HG03103 (cell line): ENCODE data around the gene ZNF212.

Experiments
- ATAC-seq: cut with Tn5 transposase; IDR thresholded peaks from one replicate; pipeline ENCODE4 v1.9.1; 2021; ENCODE audit warnings: low read depth; ENCODE audit not compliant: unreplicated experiment

ZNF212 gene

DNA sequence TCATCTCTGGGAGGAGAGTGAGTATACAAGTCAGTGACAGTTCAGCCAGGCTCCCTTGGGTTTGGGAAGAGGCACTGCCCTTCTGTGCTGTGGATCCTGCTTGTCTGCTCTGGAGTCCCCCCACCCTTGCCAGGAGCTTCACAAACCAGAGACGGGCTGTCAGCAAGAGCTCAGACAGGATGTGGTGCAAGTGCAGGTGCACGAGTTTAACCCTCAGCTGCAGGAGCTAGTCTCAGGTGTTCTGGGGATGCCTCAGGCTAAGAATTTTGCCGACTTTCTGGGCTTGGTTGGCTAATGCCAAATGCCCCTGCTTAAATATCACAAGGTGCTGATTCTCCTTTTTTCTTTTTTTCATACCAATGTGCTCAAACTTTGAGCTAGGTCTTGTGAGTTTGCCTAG lies 44.9 kb downstream of the ZNF212 start:
- ATAC-seq, result no peak

- peak; percentile 95 for ATAC-seq
These were observed 45.6 kb downstream of the ZNF212 start for GRCh38 chr7:149284850-149285585.

DNA sequence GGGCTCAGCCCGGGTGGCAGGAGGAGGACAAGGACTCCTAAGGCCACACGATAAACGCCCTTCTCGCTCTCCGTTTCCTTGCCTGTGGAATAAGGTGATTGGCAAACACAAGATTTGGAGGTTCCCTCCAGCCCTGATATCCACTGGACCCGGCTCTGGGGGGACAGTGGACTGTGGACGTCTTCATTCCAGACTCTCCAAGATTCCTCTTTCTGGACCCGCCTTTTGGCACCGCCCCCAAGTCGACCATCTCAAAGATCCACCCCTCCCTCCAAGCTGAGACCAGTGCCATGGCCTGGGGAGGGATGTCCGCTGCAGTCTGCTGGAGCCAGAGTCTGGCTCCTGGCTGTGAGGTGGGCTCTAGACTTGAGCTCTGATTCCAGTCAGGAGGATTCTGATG lies 46.2 kb downstream of the ZNF212 start:
- no peak for ATAC-seq

GRCh38 chr7:149286811-149287400 lies 47.5 kb downstream of the ZNF212 start:
- no peak for ATAC-seq

DNA sequence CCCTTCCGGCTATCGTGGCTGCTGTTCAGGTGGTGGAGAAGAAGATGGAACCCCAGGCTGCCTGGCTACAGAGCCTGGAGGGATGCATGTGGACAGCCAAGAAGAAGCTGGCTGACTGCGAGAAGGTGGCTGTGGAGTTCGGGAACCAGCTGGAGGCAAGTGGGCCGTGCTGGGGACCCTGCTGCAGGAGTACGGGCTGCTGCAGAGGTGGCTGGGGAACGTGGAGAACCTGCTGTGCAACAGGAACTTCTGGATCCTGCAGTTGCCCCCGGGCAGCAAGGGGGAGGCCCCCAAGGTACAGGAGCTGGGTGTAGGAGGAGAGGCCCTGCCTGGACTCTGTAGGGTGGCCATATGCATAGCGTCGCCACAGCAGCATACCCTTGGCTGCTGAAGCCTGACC lies 48.2 kb downstream of the ZNF212 start:
- ATAC-seq, result no peak

DNA sequence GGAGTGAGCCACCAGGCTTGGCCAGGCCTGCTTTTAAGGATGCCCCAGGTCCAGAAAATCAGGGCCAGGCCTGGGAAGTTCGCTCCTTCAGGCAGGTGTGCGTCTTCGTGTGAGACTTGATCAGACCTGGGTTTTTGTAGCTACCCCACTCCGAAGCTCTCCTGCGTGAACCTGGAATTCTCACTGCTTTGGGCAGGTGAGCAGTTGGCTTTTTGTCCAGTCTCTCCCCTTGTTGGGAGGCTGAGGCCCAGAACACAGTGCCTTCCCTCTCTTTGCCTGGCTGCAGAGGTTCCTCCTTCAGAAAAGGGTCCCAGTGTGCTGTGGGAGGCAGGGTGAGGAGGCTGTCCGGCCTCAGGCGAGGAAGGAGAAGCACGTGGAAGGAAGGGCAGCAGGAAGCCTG lies 49.8 kb downstream of the ZNF212 start:
- no peak for ATAC-seq

DNA sequence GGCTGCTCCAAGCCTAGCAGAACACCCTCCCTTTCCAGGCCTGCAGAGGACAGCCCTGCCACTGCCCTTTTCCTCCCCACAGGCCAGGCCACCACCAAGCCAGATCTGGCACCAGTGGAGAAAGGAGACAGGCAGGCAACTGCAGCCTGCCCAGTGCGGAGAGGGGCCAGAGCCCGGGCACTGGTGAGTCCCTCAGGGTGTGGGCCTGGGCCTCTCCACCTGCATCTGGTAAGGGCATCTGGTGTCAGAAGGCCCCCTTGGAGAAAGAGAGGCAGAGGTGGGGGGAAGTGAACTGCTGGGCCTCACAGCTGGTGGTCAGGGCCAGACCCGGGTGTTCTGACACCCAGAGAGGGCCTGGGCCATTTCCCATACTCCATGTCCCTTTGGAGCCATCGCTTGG lies 50.4 kb downstream of the ZNF212 start:
- ATAC-seq, result no peak

GRCh38 chr7:149291036-149291780 lies 51.8 kb downstream of the ZNF212 start:
- ATAC-seq, result no peak

GRCh38 chr7:149291781-149292461 lies 52.5 kb downstream of the ZNF212 start:
- ATAC-seq, result no peak

DNA sequence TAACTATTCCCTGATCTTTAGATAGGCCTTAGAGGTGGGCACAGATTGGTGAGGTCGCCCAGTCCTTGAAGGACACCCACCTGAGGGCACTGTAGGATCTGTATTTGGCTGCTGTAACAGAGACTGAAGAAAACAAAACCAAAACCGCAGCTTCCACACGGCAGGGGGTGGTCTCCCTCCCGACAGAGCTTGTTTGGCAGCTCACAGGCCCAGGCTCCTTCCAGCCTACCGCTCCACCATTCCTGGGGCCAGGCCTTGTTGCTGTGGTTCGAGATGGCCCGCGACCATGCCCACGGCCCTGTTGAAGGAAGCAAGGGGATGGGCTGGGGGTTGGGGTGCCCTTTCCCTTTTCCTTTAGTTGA lies 53.0 kb downstream of the ZNF212 start:
- no peak for ATAC-seq

DNA sequence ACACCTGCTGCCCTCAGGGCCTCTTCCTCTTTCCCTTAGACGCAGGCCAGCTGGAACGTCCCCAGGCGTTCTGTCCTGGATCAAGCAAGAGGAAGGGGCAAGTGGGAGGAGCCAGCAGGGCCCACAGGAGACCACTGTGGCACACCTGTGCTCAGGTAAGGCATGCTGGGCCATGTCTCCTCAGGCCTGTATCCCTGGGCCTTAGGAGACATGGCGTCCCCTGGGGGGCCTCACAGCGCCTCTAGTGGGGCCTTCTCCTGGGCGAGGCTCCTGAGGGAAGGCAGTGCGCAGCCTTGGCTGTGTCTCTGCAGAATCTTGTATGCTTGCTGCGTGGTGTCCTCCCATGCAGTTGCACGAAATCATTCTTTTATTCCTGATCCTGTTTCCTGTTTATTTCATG lies 53.9 kb downstream of the ZNF212 start:
- no peak for ATAC-seq

DNA sequence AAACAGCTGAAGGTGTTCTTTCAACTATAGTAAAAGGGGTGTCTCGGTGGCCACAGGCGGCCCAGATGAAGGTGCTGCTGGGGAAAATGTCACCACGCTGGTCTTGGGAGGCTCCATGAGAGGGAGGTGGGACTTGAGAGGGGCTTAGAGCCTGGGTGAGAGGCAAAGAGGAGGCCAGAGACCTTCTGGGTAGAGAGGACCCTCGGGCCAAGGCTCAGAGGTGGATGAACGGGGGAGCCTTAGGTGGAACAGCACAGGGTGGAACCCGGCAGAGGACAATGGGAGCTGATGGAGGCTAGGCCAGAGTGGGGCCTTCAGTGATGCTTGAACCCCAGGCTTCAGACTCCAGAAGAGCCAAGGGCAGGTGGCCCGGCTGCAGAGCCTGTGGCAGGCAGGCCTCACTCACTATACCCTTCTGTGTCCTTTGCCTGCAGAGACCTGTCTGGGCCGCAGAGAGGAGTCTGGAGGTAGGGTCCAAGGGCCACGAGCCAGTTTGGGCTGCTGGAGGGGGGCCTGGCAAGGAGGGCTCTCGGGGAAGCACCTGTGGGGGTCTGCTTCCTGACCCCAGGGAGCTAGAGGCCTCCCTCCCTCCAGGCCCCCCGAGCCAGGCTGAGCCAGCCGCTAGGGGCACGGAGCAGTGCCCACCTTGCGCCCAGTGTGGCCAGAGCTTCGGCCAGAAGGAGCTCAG lies 54.6 kb downstream of the ZNF212 start:
- ATAC-seq, result no peak

GRCh38 chr7:149294634-149295480 lies 55.4 kb downstream of the ZNF212 start:
- ATAC-seq, result no peak

DNA sequence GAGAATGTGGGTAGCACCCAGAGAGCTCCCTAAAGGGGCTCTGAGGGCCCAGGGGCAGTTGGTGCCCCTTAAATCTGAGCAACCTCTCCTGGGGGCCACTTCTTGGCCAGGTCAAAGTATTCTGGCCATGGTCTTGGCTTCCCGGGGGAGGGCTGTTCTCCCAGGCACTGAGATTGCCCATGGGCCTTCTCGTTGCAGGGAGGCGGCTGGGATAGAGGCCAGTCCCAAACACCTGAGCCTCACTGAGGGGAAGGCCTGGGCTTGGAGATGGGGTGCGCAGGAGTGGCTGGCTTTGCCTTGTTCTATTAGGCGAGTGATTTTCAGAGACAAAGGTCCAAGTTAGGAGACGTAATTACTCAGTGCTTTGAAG lies 56.0 kb downstream of the ZNF212 start:
- ATAC-seq, result no peak

GRCh38 chr7:149296368-149296767 lies 56.9 kb downstream of the ZNF212 start:
- ATAC-seq, result no peak

DNA sequence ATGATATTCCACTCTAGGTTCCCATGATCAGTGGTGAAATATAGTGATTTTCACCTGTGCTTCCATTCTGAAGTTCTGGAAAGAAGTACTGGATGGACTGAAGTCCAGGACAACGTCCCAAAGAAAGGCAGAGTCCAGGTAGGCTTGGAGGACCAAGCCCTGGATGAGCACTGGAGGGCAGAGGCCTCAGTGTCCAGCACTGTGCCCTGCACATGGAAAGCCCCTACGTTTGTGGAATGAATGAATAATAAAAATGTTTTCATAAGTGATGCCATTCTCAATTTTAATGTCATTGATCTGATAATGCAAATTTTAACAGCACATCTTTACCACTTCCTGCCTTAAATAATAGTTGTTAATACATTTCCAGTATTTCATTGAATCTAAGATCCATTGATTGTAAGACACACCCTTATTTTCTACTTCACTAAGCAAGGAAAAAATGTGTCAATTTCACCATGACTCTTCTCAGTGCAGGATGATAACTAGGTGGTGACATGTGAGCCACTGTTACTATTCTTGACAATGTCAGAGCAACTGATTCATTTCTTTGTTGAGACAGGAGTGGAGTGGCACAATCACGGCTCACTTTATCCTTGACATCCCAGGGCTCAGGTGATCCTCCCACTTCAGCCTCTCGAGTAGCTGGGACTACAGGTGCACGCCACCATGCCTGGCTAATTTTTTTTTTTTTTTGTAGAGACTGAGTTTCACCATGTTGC lies 57.7 kb downstream of the ZNF212 start:
- ATAC-seq, result no peak

DNA sequence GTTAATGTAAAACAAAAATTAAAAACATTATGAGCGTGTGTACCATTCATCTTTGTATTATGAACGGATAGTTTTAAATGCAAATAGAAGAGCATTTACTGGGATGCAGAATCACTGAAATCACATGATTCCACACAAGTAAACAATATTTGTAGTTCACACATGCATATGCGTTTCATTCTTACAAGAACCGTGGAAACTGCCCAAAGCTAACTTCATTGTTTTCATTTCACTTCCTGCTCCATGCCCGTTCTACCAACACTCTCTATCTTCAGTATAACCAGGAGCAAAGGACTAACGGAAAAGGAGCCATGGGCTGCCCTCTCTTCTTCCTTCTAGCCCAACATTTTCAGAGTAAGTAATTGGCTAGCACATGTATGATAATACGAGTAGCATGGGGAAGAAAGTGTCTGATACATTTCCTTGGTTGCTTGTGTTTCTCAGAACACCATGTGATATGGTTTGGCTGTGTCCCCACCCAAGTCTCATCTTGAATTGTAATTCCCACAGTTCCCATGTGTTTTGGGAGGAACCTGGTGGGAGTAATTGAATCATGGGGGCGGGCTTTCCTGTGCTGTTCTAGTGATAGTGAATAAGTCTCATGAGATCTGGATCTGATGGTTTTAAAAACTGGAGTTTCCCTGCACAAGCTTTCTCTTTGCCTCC lies 61.3 kb downstream of the ZNF212 start:
- no peak for ATAC-seq

DNA sequence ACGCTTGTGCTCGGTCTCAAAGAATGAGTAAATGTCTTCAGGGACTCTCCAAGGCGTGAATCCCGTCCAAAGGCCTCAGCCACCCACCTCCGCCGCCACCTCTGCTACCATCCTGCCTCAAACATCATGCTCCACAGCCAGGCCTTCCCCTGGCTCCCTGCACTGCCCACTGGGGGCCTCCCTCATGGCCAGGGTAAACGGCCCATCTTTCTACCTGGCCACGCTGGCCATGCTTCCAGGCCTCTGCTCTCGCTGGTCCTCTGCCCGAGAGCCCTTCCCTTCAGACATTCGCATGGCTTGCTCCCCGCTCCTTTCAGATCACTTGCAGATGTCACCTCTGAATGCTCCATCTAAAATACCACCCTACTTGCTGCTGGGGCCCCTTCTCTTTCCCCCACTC lies 62.8 kb downstream of the ZNF212 start:
- no peak for ATAC-seq

- no peak for ATAC-seq
These were observed 63.4 kb downstream of the ZNF212 start for GRCh38 chr7:149302865-149303264.
